NCI-H2107 treated with DMSO at 0.1 percent for 48 hours (cell line): ENCODE results near the gene HOXC12.

Experiments used
- DNase-seq: peaks from one replicate; lab custom pipeline; 2025; ENCODE audit not compliant: unreplicated experiment; lab: John Stamatoyannopoulos, UW

The HOXC12 gene

GRCh38 chr12:53983568-53983949 is 28.9 kb downstream of the HOXC12 start:
- no peak for DNase-seq

- no peak for DNase-seq
These were observed 29.4 kb downstream of the HOXC12 start for GRCh38 chr12:53983950-53984572.

GRCh38 chr12:53984901-53985691 is 30.4 kb downstream of the HOXC12 start, which contains the start of gene HOXC10:
HOXC10 (plus strand) TSS chr12:53985146; CDS start chr12:53985260, 114 bp downstream.
- DNase-seq = peak; percentile 24

GRCh38 chr12:53985692-53985993 is 30.9 kb downstream of the HOXC12 start:
- DNase-seq = no peak

- no peak for DNase-seq
These were observed 31.4 kb downstream of the HOXC12 start for GRCh38 chr12:53985994-53986685.

GRCh38 chr12:53986686-53987483 is 32.2 kb downstream of the HOXC12 start:
- no peak for DNase-seq

- no peak for DNase-seq
These were observed 33.1 kb downstream of the HOXC12 start for GRCh38 chr12:53987787-53988230.

GRCh38 chr12:53988541-53989226 is 34.0 kb downstream of the HOXC12 start:
- DNase-seq = no peak

GRCh38 chr12:53989227-53990113 is 34.8 kb downstream of the HOXC12 start:
- no peak for DNase-seq

- no peak for DNase-seq
These were observed 35.8 kb downstream of the HOXC12 start for GRCh38 chr12:53990311-53991076.

GRCh38 chr12:53991077-53991460 is 36.4 kb downstream of the HOXC12 start:
- no peak for DNase-seq

GRCh38 chr12:53992377-53992889 is 37.7 kb downstream of the HOXC12 start:
- DNase-seq = no peak

- no peak for DNase-seq
These were observed 38.7 kb downstream of the HOXC12 start for GRCh38 chr12:53993162-53994008.

- no peak for DNase-seq
These were observed 39.2 kb downstream of the HOXC12 start for GRCh38 chr12:53994009-53994263.

- DNase-seq = no peak
These were observed 39.7 kb downstream of the HOXC12 start for GRCh38 chr12:53994264-53995001.

GRCh38 chr12:53995002-53995377 is 40.3 kb downstream of the HOXC12 start:
- no peak for DNase-seq
